SU-DHL-6 (cell line): ENCODE results near the gene ZNF516.

ENCODE experiments used
- H2AFZ ChIP-seq: fragments of 200-600 bp; sonication (generic); 2 replicates; pipeline ENCODE4 v1.6.1; 2014; ENCODE audit warnings: low read depth, mild to moderate bottlenecking, moderate library complexity, mixed read lengths, antibody characterized with exemption, low read length; ENCODE audit not compliant: severe bottlenecking
- H3F3A ChIP-seq: fragments of 200-600 bp; shearing (Covaris generic); 2 replicates; pipeline ENCODE4 v1.6.0; 2016; ENCODE audit warnings: antibody characterized with exemption, mild to moderate bottlenecking; ENCODE audit not compliant: insufficient read depth
- H3K27ac ChIP-seq: fragments of 200-600 bp; sonication (generic); 2 replicates; pipeline ENCODE4 v1.5.1; 2016; ENCODE audit warnings: low read depth, mild to moderate bottlenecking, low read length, moderate library complexity, mixed read lengths
- H3K27me3 ChIP-seq: fragments of 200-600 bp; sonication (generic), shearing (Covaris generic); 2 replicates; pipeline ENCODE4 v1.6.0; 2014; ENCODE audit warnings: mild to moderate bottlenecking, low read length
- H3K36me3 ChIP-seq: fragments of 200-600 bp; sonication (generic); 2 replicates; pipeline ENCODE4 v1.6.1; 2014; ENCODE audit warnings: mild to moderate bottlenecking, low read length, mixed read lengths
- H3K4me2 ChIP-seq: fragments of 300-600, 200-600 bp; shearing (Covaris generic), sonication (generic); 2 replicates; pipeline ENCODE4 v1.6.0; 2014; ENCODE audit warnings: low read length, low read depth, mild to moderate bottlenecking; ENCODE audit not compliant: poor library complexity, severe bottlenecking
- H3K4me3 ChIP-seq: fragments of 200-600 bp; sonication (generic); 2 replicates; pipeline ENCODE4 v1.5.1; 2014; ENCODE audit warnings: antibody characterized with exemption, low read length, mild to moderate bottlenecking, mixed read lengths; ENCODE audit not compliant: insufficient read depth, poor library complexity, severe bottlenecking
- H3K79me2 ChIP-seq: fragments of 200-600 bp; sonication (generic); 2 replicates; pipeline ENCODE4 v1.6.1; 2014; ENCODE audit warnings: mild to moderate bottlenecking, low read length, moderate library complexity; ENCODE audit not compliant: insufficient read depth
- H3K9ac ChIP-seq: fragments of 200-600 bp; sonication (generic); 2 replicates; pipeline ENCODE4 v1.7.0; 2014; ENCODE audit warnings: mild to moderate bottlenecking, low read length
- H3K9me2 ChIP-seq: fragments of 200-600 bp; sonication (generic); replicated peaks from 2 replicates; pipeline ENCODE4 v1.6.1; 2014; ENCODE audit warnings: low read length; ENCODE audit not compliant: insufficient read depth
- H3K9me3 ChIP-seq: fragments of 200-600 bp; sonication (generic); 2 replicates; pipeline ENCODE4 v1.6.1; 2014; ENCODE audit warnings: low read length, mixed read lengths; ENCODE audit not compliant: insufficient read depth
- H4K20me1 ChIP-seq: fragments of 200-600 bp; sonication (generic); 2 replicates; pipeline ENCODE4 v1.6.1; 2014; ENCODE audit warnings: low read depth, mild to moderate bottlenecking, antibody characterized with exemption, low read length, moderate library complexity, mixed read lengths
- EZH2phosphoT487 ChIP-seq: fragments of 200-600 bp; sonication (generic), shearing (Covaris generic); conservative IDR thresholded peaks from 2 replicates; pipeline ENCODE4 v1.6.1; 2018; ENCODE audit warnings: mild to moderate bottlenecking, antibody characterized with exemption, low read length, moderate library complexity, mixed read lengths
- TF ChIP-seq, protein P1 (sequence below): fragments of 200-600 bp; sonication (generic); IDR thresholded peaks from one replicate; pipeline ENCODE4 v1.5.1; 2017; ENCODE audit warnings: antibody characterized with exemption, mild to moderate bottlenecking, low read length, moderate library complexity; ENCODE audit not compliant: insufficient read depth, poor library complexity, severe bottlenecking

ZNF516 gene

DNA sequence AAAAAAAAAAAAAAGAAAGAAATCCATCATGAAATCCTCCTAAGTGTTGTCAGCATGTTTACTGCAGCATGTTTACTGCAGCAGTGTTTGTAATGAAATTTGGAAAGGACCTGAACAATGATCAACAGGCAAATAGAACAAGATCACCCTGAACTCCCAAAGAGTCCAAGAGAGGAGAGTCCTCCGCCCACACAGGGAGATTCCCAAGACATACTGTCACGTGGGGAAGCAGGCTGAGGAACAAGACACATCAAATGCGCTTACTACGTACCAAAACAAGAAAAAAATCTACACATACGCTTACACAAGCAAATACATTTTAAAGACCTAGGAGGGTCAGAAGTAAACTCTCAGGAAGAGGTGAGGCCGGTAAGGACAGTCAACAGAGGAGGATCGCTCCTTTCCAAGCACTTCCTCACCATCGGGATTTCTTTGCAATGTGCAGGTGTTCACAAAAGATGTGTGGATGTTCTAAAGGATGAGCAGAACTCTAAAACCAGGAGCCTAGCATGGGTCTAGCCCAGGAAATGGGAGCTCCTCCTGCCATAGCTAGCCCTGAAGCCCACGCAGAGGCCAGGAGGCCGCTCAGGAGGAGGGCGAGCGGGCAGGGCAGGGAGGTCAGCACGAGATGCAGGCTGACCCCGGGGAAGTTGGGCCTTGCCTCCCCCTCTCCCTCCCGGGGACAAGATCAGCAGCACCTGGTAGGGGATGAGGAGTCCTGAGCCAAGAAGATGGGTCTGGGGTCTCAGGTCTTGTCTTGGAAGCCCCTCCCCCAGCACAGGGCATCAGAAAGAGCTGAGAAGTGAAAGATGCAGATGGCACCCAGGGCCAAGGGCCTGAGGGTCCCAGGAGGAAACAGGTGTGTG is 66.4 kb downstream of the ZNF516 start:
- H3K27me3 ChIP-seq: no peaks in the 10 kb centered on the region
- H3K9me3 ChIP-seq: no peaks in the 10 kb centered on the region
- H3K4me2 ChIP-seq: no peak overlapping the region
- TF ChIP-seq, protein P1, sequence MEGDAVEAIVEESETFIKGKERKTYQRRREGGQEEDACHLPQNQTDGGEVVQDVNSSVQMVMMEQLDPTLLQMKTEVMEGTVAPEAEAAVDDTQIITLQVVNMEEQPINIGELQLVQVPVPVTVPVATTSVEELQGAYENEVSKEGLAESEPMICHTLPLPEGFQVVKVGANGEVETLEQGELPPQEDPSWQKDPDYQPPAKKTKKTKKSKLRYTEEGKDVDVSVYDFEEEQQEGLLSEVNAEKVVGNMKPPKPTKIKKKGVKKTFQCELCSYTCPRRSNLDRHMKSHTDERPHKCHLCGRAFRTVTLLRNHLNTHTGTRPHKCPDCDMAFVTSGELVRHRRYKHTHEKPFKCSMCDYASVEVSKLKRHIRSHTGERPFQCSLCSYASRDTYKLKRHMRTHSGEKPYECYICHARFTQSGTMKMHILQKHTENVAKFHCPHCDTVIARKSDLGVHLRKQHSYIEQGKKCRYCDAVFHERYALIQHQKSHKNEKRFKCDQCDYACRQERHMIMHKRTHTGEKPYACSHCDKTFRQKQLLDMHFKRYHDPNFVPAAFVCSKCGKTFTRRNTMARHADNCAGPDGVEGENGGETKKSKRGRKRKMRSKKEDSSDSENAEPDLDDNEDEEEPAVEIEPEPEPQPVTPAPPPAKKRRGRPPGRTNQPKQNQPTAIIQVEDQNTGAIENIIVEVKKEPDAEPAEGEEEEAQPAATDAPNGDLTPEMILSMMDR: no peak
- TF ChIP-seq EZH2phosphoT487: no peak
- no peak overlapping the region for H3K9ac ChIP-seq
- H3K27ac ChIP-seq: no peak overlapping the region
- no peak overlapping the region for H2AFZ ChIP-seq
- H3F3A ChIP-seq: no peaks in the 10 kb centered on the region
- no peak overlapping the region for H3K4me3 ChIP-seq
- peaks cover 8% of the 10 kb centered on the region; the same call in 1 of the 2 replicates for H4K20me1 ChIP-seq
- no peaks in the 10 kb centered on the region for H3K9me2 ChIP-seq
- H3K36me3 ChIP-seq: no peaks in the 10 kb centered on the region
- peaks cover 85% of the 10 kb centered on the region for H3K79me2 ChIP-seq

DNA sequence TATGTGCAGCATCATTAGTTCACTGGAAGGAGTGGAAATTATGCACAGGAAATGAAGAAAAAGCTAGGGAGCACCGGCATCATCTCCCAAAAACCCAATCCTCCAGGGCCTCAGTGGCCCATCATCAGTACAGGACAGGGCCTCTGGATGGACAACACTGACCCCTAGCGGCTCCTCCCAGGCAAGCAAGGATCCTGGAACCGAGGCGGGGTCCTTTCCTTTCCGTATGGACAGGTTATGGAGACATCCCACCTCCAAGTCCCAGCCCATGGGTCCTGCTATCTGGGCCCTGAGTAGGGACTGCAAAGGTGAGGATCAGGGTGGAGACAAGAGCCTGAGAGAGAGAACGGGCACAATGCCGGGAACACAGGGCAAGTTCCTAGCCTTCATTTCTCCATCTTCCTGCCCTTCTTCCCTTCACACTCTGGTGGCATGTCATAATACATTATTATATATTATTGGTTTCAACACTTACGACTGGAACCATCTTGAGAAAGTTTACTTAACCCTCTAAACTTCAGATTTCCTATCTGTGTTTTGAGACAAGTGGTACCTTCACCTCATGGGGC is 68.2 kb downstream of the ZNF516 start:
- Histone ChIP-seq H3K9me2 (no peaks in the 10 kb centered on the region), H3K4me2 (no peak overlapping the region), H4K20me1 (peaks cover 12% of the 10 kb centered on the region; the same call in 1 of the 2 replicates), H3F3A (no peaks in the 10 kb centered on the region), H3K27me3 (no peaks in the 10 kb centered on the region), H3K4me3 (no peak overlapping the region), H3K36me3 (no peaks in the 10 kb centered on the region), H3K9me3 (no peaks in the 10 kb centered on the region), H2AFZ (no peak overlapping the region), H3K9ac (no peak overlapping the region), H3K79me2 (peaks cover 85% of the 10 kb centered on the region), H3K27ac (no peak overlapping the region)
- TF ChIP-seq, protein P1: peak; percentile 82
- TF ChIP-seq EZH2phosphoT487: no peak

DNA sequence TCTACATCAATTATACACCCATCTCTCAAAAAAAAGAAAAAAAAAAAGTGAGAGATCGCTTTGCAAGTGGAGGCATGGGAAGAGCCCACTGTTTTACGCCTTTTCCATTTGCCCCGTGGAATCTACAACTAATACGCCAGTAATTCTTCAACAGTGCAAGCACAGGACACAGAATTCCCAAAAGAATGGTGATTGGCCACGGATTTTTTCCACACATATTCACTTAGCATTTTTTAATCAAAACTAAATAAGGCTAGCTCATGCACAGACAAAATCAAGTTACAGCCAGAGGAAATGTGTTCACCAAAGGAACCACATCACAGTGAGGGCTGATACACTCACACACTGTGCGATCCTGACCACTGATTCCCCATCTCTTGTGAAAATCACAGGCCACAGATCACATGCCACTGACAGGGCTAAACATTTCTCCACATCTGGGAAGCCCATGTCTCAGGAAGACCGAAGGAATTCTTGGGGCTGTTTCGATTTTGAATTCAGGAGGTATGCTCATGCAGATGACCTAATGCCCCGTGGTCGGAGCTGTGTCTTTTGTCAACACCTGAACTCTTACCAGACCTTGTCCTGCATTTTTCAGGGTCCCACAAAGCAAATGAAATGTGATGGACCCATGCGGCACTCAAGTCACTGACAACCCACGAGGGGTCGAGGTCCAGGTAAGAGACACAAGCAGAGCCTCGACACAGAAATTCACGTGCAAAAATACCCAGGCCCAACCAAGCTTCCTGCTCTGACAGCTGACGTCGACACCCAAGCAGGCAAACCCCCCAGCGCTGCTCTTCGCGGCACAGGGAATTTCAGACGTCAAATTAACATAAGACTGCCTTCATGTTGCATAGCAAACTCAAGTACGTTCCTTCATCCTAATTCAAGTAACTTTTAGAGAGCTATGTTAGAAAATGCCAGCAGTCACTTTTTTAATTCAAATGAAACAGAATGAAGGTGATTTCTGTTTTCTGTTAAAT is 69.6 kb downstream of the ZNF516 start:
- H3K27me3 ChIP-seq: no peaks in the 10 kb centered on the region
- TF ChIP-seq, protein P1: no peak
- no peak for TF ChIP-seq EZH2phosphoT487
- no peak overlapping the region for H3K9ac ChIP-seq
- H3K4me2 ChIP-seq: no peak overlapping the region
- no peak overlapping the region for H3K4me3 ChIP-seq
- H3K36me3 ChIP-seq: no peaks in the 10 kb centered on the region
- no peaks in the 10 kb centered on the region for H3F3A ChIP-seq
- H3K27ac ChIP-seq: no peak overlapping the region
- no peak overlapping the region for H2AFZ ChIP-seq
- H3K9me3 ChIP-seq: no peaks in the 10 kb centered on the region
- H3K9me2 ChIP-seq: no peaks in the 10 kb centered on the region
- peaks cover 12% of the 10 kb centered on the region; the same call in 1 of the 2 replicates for H4K20me1 ChIP-seq
- H3K79me2 ChIP-seq: peaks cover 84% of the 10 kb centered on the region
